Transverse colon (tissue), 4 donors: Measurements from ENCODE around the gene ANKRD12.

Experiments
- CTCF ChIP-seq, 5 experiments: fragments of 200-600 bp in 3 of 5; fragments of 450-650 bp in 2 of 5; sonication (generic) in 3 of 5; IDR thresholded peaks; 1 replicate in 2 of 5; 2 replicates in 3 of 5; pipeline ENCODE4 v1.5.1; 2016 to 2017; ENCODE audit warnings: antibody characterized with exemption in 5 of 5, inconsistent platforms in 3 of 5, mild to moderate bottlenecking in 2 of 5, moderate library complexity in 1 of 5
- EP300 ChIP-seq: sonication (generic); formaldehyde crosslinking; IDR thresholded peaks from one replicate; pipeline ENCODE4 v1.6.1; 2017; ENCODE audit warnings: antibody characterized with exemption, low read depth
- POLR2A ChIP-seq: fragments of 450-650 bp; IDR thresholded peaks from one replicate; pipeline ENCODE4 v1.6.1; 2016; ENCODE audit warnings: antibody characterized with exemption, mild to moderate bottlenecking, moderate library complexity
- POLR2AphosphoS5 ChIP-seq, 3 donors: sonication (generic); formaldehyde crosslinking; IDR thresholded peaks; one replicate each; pipeline ENCODE4 v1.6.1; 2016; ENCODE audit warnings: antibody characterized with exemption in 3 of 3

GRCh38 chr18:9234528-9234927 is 97.9 kb downstream of the ANKRD12 start:
- no peak for TF ChIP-seq CTCF (IDR thresholded peaks at IDR 0.05)
- TF ChIP-seq POLR2A = no peak
- no peak for TF ChIP-seq POLR2AphosphoS5 (IDR thresholded peaks at IDR 0.05)
- no peak for TF ChIP-seq EP300
